Measurements from ENCODE around the gene RANBP3. TPM values are rescaled to one million over a fixed set of nuclear protein-coding genes. Genes with fewer than 3 reads are reported as not detected.

RANBP3 gene
- total RNA-seq, 1 donor from 2014 or later = 81.9 TPM

- peak; percentile 79 for TF ChIP-seq CTCF (conservative IDR thresholded peaks at IDR 0.05; ENCODE audit: low read depth, low read length)
- DNase-seq (ENCODE audit: low read depth) = no peak
- peak overlapping the region; percentile 23 for H3K4me3 ChIP-seq (ENCODE audit: low read depth, low read length)
Measured at GRCh38 chr19:6021878-6022569, 44.1 kb upstream of the RANBP3 start.

- peak; percentile 6 for TF ChIP-seq CTCF (conservative IDR thresholded peaks at IDR 0.05; ENCODE audit: low read depth, low read length)
- no peak overlapping the region for H3K4me3 ChIP-seq (ENCODE audit: low read depth, low read length)
- no peak for DNase-seq (ENCODE audit: low read depth)
Measured at GRCh38 chr19:6020972-6021805, 43.2 kb upstream of the RANBP3 start.

GRCh38 chr19:6020166-6020882 is 42.4 kb upstream of the RANBP3 start:
- TF ChIP-seq CTCF (conservative IDR thresholded peaks at IDR 0.05; ENCODE audit: low read depth, low read length) = no peak
- no peak overlapping the region for H3K4me3 ChIP-seq (ENCODE audit: low read depth, low read length)
- DNase-seq (ENCODE audit: low read depth) = no peak

- H3K4me3 ChIP-seq (ENCODE audit: low read depth, low read length) = no peak overlapping the region
- TF ChIP-seq CTCF (conservative IDR thresholded peaks at IDR 0.05; ENCODE audit: low read depth, low read length) = peak; percentile 27
- no peak for DNase-seq (ENCODE audit: low read depth)
Measured at GRCh38 chr19:6018786-6019185, 40.8 kb upstream of the RANBP3 start.

- DNase-seq (ENCODE audit: low read depth) = no peak
- TF ChIP-seq CTCF (conservative IDR thresholded peaks at IDR 0.05; ENCODE audit: low read depth, low read length) = no peak
- no peak overlapping the region for H3K4me3 ChIP-seq (ENCODE audit: low read depth, low read length)
Measured at GRCh38 chr19:6017576-6017975, 39.6 kb upstream of the RANBP3 start.

GRCh38 chr19:6015841-6016545 is 38.1 kb upstream of the RANBP3 start:
- no peak for DNase-seq (ENCODE audit: low read depth)
- no peak for TF ChIP-seq CTCF (conservative IDR thresholded peaks at IDR 0.05; ENCODE audit: low read depth, low read length)
- no peak overlapping the region for H3K4me3 ChIP-seq (ENCODE audit: low read depth, low read length)
